Stimulated activated CD4-positive, alpha-beta T cell treated with anti-CD3 and anti-CD28 coated beads, Interleukin-4, amount 100 ng/mL, for 1 hour (primary cell): Measurements from ENCODE around the gene NCL.
"Not testable (repeated sequence)": the region's sequence is repeated elsewhere in the genome, so short reads cannot be mapped to it uniquely, and the experiment has no call there.

Experiments used
- DNase-seq: peaks from one replicate; pipeline ENCODE4 v3.0.0-alpha.2; 2020

The NCL gene

DNA sequence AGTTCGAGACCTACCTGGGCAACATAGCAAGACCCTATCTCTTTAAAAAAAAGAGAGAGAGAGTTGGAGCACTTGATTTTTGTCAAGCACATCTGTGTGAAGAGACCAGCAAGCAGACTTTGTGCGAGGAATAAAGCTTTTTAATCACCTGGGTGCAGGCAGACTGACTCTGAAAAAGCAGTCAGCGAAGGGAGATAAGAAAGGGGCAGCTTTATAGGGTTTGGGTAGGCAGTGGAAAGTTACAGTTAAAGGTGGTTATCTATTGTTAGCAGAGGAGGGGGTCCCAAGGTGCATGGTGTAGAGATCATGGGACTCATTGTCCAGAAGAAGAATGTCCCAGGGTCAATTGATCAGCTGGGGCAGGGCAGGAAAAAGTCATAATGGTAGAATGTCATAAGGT, 34.4 kb downstream of the NCL start:
- DNase-seq: no peak

DNA sequence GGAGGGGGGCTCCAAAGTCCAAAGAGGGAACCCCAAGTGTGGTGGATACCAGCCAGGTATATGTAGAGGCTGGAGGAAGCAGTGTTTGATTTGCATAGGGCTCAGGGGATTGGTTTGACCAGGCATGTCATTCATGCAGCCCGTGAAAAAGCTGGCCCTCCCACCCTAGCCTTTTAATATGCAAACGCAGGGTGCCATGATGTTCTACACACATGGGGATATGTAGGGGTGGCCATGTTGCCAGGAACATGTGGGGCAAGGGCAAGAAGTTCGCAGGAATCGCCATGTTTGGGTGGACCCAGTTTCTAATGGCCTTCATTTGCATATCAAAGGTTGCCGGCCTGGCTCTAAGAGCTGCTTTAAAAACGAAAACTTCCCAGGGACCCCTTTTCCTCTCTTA, 35.1 kb downstream of the NCL start:
- no peak for DNase-seq

DNA sequence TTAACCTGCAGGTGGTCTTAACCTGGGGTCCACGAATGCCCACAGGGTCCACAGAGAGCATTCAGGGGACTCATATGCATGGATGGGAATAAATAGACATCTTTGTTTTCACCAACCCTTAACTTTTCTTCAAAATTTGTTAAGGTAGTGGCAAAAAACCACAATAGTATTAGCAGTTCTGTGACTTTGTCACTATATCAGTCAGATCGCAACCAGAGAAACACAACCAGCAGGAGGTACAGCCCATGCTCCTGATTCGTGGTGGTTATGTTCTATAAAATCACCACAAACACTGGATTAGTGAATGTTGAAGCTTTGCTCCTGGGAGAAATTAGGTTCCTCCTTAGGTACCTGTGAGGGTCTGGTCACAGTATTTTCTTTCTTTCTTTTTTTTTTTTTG, 37.2 kb downstream of the NCL start:
- DNase-seq: no peak

DNA sequence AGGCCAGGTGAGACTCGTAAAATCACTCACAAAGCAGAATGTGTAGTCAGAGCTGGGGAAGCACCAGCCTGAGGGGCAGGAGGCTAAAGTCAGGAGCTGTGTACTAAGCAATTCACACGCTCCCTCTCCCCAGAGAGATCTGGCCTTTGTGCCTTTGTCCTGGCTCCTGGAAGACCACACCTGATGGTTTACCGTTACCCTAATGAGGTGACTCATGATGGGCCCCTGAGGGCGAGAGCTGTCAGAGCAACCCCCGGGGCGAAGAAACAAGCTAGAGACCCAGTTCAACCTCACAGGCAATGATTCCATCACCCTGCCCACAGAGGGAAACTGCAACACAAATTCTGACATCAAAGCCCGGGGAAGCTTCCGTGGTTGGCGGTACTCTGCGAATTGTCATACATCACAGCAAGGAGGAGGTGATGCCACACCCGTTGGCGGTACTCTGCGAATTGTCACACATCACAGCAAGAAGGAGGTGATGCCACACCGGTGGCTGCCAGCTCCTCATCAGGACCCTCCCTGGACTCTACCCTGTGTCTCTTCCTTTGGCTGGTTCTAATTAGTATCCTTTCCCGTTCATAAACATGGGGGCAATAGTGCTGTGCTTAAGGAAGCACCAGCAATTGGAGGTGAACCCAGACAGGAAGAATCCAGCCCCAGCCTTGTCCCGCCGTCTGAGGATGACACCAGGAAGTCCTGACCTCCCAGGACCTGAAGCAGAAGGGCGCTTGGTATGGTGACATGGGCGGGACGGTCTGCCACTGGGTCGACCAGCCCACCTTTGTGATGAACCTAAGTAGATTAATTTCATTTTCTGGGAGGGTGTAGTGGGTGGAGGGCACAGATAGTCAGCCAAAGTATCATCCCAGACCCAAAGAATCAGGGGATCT, 38.2 kb downstream of the NCL start:
- DNase-seq: peak; percentile 20

DNA sequence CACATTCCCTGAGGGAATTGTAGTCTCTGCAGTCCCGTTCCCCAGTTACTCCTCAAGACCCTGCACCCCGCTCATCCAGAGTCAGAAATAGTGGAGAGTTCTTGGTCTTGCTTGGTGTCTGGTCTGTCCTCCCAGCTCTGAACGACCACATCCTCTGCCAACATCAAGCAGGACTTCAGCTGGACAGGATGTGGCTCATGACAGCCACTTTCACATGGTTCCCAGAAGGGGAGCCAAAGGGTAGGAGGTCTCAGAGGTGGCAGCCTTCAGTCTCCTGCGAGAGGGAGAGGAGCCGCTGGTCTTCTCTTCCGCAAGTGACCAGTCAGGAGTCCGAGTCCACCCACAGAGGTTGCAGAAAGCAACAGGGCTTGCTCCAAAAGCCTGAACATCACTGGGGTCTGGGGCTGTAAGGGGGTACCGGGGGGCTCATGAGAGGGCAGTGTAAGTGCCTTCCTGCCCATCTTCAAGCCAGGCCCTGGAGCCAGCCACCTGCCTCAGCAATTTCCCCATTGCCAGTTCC, 38.9 kb downstream of the NCL start:
- no peak for DNase-seq

DNA sequence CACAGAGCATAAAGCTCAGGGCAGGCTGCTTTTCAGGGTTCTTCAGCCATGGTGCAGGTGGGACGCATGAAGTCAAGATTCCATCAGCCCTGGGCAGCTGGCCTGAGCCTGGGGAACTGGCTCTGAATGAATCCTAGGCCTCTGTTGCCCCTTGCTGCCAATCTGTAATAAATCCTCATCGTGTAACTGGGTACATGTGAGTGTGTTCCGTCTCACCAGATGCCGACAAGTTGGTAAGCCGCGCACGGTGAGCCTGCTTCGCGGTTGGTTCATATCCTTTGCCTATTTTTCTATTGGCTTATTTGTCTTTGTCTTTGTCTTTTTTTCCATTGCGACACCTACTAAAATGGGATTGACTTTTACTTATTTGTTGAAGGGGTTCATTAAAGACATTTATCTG, 41.1 kb downstream of the NCL start:
- DNase-seq: no peak

DNA sequence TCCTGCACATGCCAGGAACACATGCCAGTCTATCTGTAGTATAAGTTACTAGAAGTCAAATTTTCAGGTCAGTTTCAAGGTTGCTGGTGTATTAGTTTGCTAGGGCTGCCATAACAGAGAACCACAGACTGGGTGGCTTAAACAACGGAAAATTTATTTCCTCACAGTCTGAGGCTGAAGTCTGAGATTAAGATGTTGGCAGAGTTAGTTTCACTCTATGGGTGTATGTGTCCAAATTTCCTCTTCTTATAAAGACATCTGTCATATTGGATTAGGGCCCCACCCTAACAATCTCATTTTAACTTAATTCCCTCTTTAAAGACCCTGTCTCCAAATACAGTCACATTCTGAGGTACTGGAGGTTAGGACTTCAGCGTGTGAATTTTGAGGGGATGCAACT, 42.2 kb downstream of the NCL start:
- DNase-seq: no peak

DNA sequence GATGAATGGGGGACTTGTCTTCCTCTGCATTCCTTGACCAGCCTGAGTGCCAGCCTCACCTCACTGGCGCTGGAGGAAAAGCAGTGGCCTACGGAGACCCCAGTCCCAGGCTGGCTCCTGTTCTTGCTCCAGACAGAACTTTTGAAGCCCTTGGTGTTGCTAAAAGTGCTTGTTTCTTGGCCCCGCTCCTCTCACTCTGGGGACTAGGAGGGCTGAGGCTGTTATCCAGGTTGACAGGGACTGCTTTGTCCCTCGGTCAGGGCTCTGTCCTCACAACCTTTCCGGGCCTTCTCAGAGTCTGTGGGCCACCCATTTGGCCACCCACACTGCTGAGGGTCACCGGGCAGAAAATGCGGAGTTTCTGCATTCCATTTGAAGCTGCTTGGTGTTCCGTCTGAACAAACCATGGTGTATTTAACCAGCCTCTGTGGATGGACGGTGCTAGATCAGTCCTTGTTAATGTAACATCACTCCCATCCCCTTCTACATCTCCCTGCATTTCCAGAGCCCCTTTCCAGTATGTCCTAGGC, 43.2 kb downstream of the NCL start:
- DNase-seq: no peak

DNA sequence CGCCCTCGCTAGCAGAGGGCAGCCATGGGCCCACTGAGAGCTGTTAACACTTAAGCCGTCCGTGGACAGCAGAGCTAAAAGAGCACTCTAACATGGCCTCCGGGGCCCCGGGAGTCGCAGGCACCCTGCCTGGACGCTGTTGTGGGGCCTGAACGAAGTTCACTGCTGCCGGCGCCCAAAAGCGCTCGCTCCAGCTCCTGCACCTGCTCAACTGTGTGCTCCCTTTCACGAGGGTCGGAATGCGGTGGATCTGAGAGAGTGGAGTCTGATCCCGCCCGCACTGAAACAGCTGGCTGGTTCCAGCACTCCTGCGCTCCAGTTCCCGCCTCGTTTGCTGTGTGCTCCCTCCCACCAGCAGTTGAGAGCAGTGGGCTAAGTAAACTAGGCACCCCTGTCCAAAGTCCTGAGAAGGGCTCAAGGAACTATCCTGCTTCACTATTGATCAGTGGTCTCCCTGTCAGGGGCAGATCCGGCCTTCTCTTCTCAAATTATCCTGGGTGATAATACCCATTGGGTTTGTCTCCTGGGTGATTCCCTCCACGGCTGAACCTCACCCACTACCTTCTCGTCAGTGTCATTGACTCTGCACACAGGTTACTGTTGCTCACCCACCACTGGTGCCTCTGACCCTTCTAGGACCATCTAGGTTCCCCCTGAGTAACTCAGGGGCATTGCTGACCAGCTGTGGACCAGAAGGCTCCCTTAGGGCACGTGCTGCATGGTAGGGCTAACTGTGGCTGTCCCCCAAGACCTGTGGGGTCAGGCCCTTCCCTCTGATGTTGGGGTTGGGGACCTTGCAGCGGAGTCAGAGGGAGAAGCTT, 45.3 kb downstream of the NCL start:
- DNase-seq: no peak

DNA sequence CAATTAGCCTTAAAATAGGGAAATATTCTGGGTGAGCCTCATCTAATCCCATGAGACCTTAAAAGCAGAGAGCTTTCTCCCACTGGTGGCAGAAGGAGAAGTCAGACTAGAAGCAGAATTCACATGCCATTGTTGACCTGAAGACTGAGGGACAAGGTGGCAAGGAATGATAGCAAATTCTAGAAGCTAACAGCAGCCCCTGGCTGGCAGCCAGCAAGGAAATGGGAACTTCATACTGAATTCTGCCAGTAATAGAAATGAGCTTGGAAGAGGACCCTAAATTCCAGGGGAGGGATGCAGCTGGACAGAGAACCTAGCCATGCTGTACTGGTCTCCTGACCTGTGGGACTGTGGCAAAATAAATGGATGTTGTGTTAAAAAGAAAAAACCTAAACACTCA, 49.3 kb downstream of the NCL start:
- no peak for DNase-seq

DNA sequence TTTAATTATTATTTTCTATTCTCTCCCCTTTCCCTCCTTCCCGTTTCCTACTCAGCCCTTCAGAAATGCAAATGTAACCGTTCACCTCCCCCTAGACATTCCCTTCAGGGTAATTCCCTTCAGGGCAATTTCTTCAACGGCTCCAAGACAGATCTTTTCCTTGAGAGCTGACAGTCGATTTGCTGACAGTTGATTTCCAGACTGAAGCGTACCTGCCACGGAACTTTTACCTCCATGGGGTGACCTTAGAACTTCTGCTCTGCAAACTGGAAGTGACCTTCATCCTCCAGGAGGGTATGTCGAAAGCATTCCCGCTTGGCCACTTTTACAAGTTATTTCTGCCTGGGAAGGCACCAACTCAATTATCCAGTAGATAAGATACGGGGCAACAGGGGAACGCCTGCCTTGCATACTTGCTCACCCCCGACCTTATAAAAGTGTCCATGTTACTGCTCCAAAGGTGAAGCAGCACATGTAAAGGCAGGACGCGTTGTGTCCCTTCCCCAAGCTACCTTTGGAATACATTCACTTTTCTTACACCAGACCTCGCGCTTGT, 50.3 kb downstream of the NCL start:
- DNase-seq: no peak

DNA sequence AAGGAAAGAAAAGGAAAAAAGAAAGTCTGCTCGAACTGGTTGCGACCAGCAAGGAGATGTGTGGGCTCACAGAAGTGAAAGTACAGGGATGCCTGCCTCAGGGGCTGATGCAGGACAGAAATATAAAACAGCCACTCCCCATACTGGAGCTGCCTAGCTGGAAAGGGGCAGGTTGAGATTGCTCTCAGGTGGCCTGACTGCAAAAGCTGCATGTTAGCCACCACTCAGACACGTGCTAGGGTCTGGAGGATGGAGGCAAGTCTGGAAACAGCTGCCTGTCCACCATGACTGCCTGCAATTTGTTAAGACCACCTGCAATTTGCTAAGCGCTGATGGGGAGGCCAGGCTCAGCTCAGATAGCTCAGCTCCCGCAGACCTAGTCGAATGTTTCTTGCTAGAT, 50.8 kb downstream of the NCL start:
- DNase-seq: no peak

DNA sequence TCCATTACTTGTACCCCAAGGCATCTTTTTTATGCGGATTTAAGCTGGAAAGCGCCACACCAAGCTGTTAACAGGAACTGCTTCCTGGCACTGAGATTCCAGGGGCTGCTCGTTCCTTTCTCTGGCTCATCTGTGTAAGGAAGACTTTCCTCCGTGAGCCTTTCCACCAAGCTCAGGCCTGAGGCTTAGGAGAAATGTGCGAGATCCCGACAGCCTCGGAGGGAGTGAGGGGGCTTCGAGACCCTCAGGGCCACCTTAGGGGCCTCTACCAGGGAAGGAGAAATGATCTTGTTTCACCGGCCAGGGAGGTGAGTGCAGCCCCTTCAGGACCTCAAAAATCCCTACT, 51.7 kb downstream of the NCL start:
- no peak for DNase-seq

DNA sequence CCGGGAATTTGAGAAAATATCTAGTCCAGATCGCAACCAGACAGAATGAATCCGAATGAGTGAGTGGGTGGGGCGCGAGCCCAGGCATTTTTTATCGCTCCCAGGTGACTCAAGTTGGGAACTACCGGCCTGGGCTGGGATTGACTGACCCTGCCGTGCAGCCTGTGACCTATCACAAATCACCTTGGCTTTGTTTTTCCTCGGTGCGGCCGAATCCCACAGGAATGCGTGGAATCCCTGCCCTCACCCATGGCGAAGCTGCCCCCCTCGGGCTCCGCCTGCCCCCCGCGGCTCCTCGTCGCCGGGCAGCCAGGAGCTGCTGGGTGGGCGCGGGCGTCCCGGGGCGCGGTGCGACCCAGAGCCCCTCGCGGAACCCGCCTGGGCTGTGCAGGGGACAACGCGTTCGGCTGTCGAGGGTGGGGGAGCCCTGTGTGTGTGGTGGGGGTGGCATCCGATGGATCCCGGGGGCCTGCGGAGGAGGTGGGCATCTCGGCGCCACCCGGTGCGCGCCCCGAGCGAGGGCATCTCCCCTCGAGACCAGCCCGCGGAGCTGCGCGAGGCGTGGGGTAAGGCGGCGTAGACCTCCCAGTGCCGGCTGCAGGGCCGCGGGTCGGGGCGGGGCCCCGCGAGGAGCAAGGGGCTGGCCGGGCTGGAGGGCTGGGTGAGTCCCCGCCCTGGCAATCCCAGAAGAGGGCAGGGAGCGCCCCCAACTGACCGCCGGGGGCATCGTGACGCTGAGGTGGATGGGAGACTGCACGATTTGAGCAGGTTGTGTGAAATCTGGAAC, 52.3 kb downstream of the NCL start:
- peak; percentile 69 for DNase-seq

DNA sequence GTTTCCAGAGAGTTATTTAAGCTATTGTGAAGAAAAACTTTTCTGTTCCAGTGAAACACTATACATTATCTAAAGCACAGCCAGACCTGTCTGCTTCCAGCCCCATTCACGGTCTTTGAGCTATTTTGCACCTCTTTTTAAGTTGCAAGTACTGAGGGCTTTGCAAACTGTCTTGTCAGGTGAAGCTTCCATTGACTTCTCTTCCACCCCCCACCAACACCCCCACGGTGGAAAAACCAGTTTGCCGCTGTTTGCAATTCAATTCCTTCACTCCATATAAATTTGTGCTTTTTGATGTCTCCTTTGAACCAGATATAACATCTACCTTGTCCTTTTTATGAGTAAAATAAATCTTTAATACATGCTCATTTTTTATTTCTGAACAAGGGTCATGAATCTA, 53.0 kb downstream of the NCL start:
- no peak for DNase-seq

DNA sequence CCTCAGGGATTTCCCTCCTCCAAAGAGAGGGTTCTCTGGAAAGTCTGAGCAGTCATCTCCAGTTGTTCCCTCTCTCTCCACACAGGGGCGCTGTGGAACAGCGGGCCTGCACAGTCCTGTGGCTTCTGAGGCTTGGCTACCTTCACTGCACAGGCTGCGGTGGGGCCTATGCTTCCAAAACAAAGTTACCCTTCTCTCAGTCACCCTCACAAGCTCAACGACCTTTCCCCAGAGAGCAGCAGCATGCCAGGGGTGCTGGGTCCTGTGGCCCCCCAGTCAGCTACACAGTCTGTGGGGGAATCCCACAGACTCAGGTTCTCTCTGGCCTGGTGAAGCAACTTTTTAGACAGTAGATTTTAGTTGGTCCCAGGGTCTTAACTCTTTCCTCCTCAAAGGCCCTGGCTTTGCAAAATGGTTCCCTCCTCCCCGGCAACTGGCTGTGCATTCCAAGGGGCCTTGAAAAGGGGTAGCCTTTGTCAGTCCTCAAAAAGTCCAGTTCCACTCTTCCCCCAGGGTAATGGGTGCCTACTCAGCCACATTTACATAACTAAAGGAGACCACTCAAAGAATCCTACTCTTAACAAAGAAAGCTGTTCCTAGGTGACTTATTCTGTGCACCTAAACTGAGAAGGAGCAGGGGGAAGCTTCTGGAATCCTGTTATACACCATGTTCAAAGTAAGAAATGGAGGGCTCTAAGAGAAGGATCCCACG, 53.8 kb downstream of the NCL start:
- no peak for DNase-seq

DNA sequence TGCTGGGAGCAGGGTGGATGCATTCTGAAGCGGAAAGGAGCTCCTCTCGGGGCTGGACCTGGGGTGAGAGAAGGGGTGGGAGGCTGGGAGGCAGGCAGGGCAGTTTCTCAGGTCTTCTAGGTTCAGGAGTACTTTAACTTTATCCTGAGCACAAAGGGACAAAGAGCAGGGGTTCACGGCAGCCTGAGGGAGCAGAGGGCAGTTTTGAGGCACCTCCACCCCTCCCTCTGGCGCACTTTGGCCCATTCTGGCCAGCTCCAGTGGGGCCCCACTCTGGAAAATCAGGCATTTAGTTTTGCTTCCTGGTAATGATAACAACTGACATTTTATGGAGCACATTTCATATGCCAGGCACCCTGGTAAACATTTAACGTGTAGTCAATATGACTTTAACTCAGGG, 54.5 kb downstream of the NCL start:
- DNase-seq: no peak

DNA sequence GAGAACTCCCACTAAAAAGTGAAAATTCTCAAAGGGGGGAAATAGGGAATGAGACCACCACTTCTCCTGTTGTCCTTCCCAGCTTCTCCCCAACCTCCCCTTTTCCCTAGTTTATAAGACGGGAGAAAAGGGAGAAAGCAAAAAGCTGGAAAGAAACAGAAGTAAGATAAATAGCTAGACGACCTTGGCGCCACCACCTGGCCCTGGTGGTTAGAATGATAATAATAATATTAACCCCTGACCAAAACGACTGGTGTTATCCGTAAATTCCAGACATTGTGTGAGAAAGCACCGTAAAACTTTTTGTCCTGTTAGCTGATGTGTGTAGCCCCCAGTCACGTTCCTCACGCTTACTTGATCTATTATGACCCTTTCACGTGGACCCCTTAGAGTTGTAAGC, 56.0 kb downstream of the NCL start:
- DNase-seq: not testable (repeated sequence)

DNA sequence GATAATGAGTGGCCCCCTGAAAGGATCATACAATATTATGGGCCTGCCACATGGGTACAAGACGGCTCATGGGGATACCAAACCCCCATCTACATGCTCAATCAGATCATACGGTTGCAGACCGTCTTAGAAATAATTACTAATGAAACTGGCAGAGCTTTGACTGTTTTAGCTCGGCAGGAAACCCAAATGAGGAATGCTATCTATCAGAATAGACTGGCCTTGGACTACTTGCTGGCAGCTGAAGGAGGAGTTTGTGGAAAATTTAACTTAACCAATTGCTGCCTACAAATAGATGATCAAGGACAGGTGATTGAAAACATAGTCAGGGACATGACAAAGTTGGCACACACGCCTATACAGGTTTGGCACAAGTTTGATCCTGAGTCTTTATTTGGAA, 56.6 kb downstream of the NCL start:
- DNase-seq: not testable (repeated sequence)

DNA sequence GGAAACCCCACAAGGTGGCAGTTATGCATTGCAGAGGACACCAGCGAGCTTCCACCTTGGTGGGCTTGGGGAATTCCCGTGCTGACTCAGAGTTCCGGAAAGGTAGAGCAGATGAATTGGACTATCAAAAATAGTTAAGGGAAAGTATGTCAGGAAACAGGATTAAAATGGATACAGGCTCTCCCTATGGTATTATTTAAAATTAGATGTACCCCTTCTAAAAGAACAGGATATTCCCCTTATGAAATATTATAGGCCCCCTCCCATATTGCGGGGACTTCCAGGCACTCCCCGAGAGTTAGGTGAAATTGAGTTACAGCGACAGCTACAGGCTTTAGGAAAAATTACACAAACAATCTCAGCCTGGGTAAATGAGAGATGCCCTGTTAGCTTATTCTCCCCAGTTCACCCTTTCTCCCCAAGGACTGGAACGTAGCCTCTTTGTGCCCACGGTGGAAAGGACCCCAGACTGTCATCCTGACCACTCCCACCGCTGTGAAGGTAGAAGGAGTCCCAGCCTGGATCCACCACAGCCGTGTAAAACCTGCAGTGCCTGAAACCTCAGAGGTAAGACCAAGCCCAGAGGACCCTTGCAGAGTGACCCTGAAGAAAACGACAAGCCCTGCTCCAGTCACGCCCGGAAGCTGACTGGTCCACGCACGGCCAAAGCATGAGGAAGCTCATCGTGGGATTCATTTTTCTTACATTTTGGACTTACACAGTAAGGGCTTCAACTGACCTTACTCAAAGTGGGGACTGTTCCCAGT, 58.5 kb downstream of the NCL start:
- DNase-seq: peak; percentile 47

DNA sequence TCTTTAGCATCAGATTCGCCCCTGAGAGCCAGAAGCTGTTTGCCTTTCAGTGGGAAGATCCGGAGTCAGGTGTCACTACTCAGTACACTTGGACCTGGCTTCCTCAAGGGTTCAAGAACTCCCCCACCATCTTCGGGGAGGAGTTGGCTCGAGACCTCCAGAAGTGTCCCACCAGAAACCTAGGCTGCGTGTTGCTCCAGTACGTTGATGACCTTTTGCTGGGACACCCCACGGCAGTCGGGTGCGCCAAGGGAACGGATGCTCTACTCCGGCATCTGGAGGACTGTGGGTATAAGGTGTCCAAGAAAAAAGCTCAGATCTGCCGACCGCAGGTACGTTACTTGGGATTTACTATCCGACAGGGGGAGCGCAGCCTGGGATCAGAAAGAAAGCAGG, 60.1 kb downstream of the NCL start:
- DNase-seq: not testable (repeated sequence)
